Stimulated activated CD4-positive, alpha-beta T cell treated with anti-CD3 and anti-CD28 coated beads, Interleukin-4, amount 100 ng/mL, for 48 hours (primary cell): ENCODE data around the gene NOXO1.
"Not testable (repeated sequence)": the region's sequence is repeated elsewhere in the genome, so short reads cannot be mapped to it uniquely, and the experiment has no call there.

Source experiments
- DNase-seq, 2 donors: peaks; one replicate each; pipeline ENCODE4 v3.0.0-alpha.2; 2020; ENCODE audit warnings: low read depth in 2 of 2

The NOXO1 gene

GRCh38 chr16:1962161-1963153 lies 18.8 kb downstream of the NOXO1 start:
- not testable (repeated sequence) for DNase-seq

- DNase-seq: no peak
These were observed 19.6 kb downstream of the NOXO1 start for GRCh38 chr16:1961651-1962067.

GRCh38 chr16:1960665-1961630 lies 20.3 kb downstream of the NOXO1 start:
- no peak for DNase-seq

GRCh38 chr16:1959269-1960039 lies 21.8 kb downstream of the NOXO1 start, which contains the start of gene NDUFB10:
NDUFB10 (plus strand) TSS chr16:1959538; CDS start chr16:1959625, 87 bp downstream.
- peak; percentile 90 to 91 for DNase-seq

GRCh38 chr16:1958715-1959268 lies 22.5 kb downstream of the NOXO1 start:
- no peak for DNase-seq

GRCh38 chr16:1958143-1958491 lies 23.2 kb downstream of the NOXO1 start:
- DNase-seq: not testable (repeated sequence)

DNA sequence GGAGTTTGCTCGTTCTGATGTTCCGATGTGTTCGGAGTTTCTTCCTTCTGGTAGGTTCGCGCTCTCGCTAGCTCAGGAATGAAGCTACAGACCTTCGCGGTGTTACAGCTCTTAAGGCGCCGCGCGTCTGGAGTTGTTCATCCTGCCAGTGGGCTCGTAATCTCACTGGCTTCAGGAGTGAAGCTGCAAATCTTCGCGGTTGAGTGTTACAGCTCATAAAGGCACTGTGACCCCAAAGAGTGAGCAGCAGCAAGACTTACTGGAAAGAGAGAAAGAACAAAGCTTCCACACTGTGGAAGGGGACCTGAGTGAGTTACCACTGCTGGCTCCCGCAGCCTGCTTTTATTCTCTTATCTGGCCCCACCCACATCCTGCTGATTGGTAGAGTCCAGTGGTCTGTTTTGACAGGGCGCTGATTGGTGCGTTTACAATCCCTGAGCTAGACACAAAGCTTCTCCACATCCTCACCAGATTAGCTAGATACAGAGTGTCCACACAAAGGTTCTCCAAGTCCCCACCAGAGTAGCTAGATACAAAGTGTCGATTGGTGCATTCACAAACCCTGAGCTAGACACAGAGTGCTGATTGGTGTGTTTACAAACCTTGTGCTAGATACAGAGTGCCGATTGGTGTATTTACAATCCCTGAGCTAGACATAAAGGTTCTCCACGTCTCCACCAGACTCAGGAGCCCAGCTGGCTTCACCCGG lies 23.7 kb downstream of the NOXO1 start:
- DNase-seq: not testable (repeated sequence)

- no peak for DNase-seq
These were observed 27.5 kb downstream of the NOXO1 start for GRCh38 chr16:1953734-1954133.

GRCh38 chr16:1950559-1950958 lies 30.7 kb downstream of the NOXO1 start:
- DNase-seq: no peak

DNA sequence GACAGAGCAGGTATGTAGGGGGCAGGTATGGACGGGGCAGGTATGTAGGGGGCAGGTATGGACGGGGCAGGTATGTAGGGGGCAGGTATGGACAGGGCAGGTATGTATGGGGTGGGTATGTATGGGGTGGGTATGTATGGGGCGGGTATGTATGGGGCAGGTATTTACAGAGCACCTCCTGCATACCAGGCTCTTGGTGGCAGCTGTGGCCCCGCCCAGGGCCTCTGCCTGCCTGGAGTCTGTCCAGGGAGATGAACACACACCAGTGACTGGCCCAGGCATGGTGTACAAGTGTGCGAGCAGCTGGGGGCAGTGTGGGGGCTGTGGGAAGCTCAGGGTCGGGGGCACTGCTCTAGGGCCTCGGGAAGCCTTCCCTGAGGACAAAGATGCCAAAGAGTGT lies 31.2 kb downstream of the NOXO1 start:
- DNase-seq: no peak

- DNase-seq: no peak
These were observed 31.8 kb downstream of the NOXO1 start for GRCh38 chr16:1949507-1949906.

GRCh38 chr16:1947369-1947670 lies 33.9 kb downstream of the NOXO1 start:
- DNase-seq: no peak

DNA sequence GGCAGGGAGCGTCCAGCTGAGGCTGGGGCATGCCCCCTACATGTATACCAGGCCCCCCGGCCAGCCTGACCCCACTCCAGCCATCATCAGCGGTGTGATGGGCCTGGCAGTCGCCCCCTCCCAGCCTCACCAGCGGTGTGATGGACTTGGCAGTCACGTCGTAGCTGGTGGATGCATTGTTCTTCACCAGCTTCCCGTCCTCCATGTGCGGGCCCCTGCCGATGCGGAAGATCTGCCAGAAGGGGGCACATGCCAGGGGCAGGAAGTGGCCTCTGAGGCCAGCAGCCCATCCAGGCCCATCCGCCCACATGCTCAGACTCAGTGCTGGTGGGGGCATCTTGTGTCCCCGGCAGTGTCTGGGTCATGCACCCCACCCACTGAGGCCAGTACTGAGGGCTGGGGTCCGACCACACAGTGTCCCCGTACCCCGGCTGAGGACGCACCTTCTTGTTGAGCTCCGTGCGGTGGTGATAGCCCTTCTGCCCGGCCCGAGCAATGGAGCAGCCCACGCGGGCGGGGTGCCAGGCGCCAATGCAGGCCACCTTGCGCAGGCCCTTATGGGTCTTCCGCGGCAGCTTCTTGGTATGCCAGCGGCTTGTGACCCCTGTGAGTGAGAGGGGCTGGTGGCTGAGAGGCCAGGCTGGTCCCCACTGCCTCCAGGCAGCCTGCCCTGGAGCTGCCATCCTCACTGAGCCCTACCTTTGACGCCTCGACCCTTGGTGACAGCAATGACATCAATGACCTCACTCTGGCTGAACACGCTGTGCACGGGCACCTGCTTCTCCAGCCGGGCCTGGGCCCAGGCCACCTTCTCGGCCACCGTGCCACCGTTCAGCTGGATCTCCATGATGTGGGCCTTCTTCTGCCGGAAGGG lies 34.5 kb downstream of the NOXO1 start:
- DNase-seq: no peak

GRCh38 chr16:1945559-1946391 lies 35.5 kb downstream of the NOXO1 start:
- no peak for DNase-seq

- DNase-seq: no peak
These were observed 36.6 kb downstream of the NOXO1 start for GRCh38 chr16:1944612-1945199.

- DNase-seq: peak; percentile 99 to 100
These were observed 38.2 kb downstream of the NOXO1 start, which contains the start of gene MSRB1 for GRCh38 chr16:1942810-1943726. MSRB1 (minus strand) TSS chr16:1943199; CDS start chr16:1943156, 43 bp downstream.
